ENCODE data around the gene TMEM72.

- TF ChIP-seq CTCF (IDR thresholded peaks at IDR 0.05; ENCODE audit: low read depth, low read length, missing input control) (no peak), JUND (IDR thresholded peaks at IDR 0.05) (no peak), ATF3 (IDR thresholded peaks at IDR 0.05) (no peak), ZBTB33 (IDR thresholded peaks at IDR 0.05) (no peak), SP1 (IDR thresholded peaks at IDR 0.05) (no peak), RAD21 (IDR thresholded peaks at IDR 0.05) (no peak), REST (IDR thresholded peaks at IDR 0.05) (no peak), FOXA1 (IDR thresholded peaks at IDR 0.05) (no peak), TAF1 (conservative IDR thresholded peaks at IDR 0.05) (no peak), MAX (IDR thresholded peaks at IDR 0.05) (no peak), GABPA (IDR thresholded peaks at IDR 0.05 in 1 of 2, conservative IDR thresholded peaks at IDR 0.05 in 1 of 2) (no peak), FOXA2 (IDR thresholded peaks at IDR 0.05) (no peak)
Measured at GRCh38 chr10:44978213-44978569, 67.1 kb downstream of the TMEM72 start.
